ENCODE results near the gene DBN1.

Gene DBN1

DNA sequence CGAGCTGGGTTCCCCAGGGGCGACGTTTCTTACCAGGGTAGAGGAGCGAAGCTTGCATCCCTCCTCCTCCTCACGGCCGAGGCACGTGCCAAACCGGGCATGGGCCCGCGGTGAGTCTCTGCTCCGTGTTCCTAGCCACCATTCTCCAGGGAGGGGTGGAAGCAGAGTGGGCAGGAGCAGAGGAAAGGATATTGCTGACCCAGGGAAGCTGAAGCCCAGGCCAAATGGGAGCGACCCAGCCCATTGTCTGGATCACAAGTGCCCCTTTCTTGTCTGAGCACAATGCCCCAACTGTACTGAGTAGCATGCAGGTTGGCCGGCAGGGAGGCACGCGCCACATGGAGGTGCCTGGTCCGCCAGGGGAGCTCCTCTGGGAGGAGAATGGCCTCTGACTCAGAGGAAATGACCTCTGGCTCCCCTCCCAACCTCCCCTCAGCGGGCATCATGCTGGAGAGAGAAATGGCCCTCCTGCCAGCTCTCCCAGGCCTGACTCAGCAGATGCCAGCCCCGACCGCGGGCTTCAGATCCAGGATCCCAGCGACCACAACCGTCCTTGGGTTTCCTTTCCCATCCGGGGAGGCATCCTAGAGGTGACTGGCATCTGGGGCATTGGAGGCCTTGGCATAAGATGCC lies 25.7 kb downstream of the DBN1 start:
- DNase-seq (ENCODE audit: low spot score), result no peak
- TF ChIP-seq, protein P1, sequence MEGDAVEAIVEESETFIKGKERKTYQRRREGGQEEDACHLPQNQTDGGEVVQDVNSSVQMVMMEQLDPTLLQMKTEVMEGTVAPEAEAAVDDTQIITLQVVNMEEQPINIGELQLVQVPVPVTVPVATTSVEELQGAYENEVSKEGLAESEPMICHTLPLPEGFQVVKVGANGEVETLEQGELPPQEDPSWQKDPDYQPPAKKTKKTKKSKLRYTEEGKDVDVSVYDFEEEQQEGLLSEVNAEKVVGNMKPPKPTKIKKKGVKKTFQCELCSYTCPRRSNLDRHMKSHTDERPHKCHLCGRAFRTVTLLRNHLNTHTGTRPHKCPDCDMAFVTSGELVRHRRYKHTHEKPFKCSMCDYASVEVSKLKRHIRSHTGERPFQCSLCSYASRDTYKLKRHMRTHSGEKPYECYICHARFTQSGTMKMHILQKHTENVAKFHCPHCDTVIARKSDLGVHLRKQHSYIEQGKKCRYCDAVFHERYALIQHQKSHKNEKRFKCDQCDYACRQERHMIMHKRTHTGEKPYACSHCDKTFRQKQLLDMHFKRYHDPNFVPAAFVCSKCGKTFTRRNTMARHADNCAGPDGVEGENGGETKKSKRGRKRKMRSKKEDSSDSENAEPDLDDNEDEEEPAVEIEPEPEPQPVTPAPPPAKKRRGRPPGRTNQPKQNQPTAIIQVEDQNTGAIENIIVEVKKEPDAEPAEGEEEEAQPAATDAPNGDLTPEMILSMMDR (IDR thresholded peaks at IDR 0.05; ENCODE audit: borderline replicate concordance, control extremely low read depth, extremely low read depth, insufficient read depth, missing control alignments), result no peak
- in situ Hi-C loops (cut with MboI; ENCODE audit: low sequenced_read_pairs, unreplicated experiment), result no loop called here

DNA sequence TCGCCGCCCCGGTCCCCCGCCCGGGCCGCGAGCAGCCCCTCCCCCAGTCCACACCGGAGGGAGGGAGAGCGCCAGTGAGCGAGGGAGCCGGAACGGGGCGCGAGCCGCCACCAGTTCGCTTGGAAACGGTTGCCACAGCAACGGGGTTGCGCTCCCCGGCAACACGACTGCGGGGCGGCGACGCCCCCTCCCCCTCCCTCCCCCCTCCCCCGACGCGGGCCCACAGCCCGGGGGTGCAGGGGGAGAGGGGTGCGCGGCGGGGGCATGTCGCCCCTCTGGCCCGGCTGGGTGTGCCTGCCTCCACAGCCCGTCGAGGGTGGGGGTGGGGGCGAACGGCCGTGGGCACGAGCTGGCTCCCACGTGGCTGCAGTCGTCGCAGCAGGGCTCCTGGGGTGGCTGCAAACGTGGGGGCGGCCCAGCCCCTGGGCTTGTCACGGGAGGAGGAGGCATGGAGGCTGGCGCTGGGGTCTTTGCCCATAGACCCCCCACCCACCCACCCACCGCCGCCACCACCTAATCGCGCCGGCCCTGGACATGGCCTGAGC lies 26.3 kb downstream of the DBN1 start:
- TF ChIP-seq, protein P1 (IDR thresholded peaks at IDR 0.05; ENCODE audit: borderline replicate concordance, control extremely low read depth, extremely low read depth, insufficient read depth, missing control alignments), result no peak
- DNase-seq (ENCODE audit: low spot score), result peak; percentile 86
- in situ Hi-C loops (cut with MboI; ENCODE audit: low sequenced_read_pairs, unreplicated experiment), result no loop called here

DNA sequence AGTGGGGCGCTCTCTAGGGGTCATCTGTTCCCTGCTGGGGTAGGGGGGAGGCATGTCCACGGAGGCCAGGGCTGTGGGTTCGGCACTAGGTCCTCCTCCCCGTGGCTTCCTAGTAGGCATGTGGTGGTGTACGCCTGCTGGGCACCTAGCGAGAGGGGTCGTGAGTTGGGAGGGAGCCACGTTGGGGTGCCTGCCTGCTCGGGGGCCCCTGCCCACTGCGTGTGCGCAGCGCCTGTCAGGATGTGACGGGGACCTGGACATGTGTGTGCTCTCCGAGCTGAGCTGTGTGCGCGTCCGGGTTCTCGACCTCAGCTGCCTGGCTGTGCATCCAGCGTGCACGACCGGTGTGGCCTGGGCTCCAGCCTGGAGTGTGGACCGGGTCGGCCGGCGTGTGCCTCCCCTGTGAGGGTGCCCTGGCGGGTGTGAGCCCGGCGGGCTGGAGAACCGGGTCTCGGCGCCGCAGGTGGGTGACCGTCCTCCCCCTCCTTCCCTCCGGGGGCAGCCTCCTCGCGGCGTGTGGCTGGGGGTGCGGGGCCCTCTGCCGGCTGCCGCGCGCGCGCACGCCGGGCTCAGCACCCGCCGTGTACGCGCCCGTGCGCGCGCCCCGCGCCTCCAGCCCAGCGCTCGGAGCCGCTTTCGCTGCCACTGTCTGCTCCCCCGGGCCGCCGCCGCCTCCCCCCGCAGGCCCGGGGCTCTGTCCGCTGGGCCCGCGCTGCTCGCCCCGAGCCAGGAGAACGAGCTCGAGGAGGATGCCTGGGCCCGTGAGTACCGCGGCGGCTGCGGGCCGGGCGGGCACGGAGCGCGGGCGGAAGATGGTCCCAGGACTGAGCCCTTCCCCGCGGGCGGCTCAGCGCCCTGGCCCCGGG lies 27.0 kb downstream of the DBN1 start, which contains the start of gene PRR7:
PRR7 (plus strand) TSS at position 615 of the 866 bp plus-strand sequence. CDS start 8,254 bp downstream, outside the sequence.
- DNase-seq (ENCODE audit: low spot score), result peak; percentile 89
- TF ChIP-seq, protein P1 (IDR thresholded peaks at IDR 0.05; ENCODE audit: borderline replicate concordance, control extremely low read depth, extremely low read depth, insufficient read depth, missing control alignments), result no peak
- in situ Hi-C loops (cut with MboI; ENCODE audit: low sequenced_read_pairs, unreplicated experiment), result no loop called here

DNA sequence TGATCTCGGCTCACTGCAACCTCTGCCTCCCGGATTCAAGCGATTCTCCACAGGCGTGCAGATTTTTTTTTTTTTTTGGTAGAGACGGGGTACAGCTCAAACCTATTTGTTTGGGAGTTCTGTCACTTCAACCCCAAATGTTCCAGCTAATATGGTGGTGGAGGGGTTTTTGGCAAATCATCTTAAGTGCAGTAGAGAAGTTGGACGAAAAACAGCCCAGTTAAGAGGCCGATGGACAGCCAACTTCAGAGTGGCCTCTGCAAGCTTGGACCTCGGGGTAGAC lies 27.6 kb downstream of the DBN1 start:
- in situ Hi-C loops (cut with MboI; ENCODE audit: low sequenced_read_pairs, unreplicated experiment), result no loop called here
- no peak for DNase-seq (ENCODE audit: low spot score)
- TF ChIP-seq, protein P1 (IDR thresholded peaks at IDR 0.05; ENCODE audit: borderline replicate concordance, control extremely low read depth, extremely low read depth, insufficient read depth, missing control alignments), result no peak

DNA sequence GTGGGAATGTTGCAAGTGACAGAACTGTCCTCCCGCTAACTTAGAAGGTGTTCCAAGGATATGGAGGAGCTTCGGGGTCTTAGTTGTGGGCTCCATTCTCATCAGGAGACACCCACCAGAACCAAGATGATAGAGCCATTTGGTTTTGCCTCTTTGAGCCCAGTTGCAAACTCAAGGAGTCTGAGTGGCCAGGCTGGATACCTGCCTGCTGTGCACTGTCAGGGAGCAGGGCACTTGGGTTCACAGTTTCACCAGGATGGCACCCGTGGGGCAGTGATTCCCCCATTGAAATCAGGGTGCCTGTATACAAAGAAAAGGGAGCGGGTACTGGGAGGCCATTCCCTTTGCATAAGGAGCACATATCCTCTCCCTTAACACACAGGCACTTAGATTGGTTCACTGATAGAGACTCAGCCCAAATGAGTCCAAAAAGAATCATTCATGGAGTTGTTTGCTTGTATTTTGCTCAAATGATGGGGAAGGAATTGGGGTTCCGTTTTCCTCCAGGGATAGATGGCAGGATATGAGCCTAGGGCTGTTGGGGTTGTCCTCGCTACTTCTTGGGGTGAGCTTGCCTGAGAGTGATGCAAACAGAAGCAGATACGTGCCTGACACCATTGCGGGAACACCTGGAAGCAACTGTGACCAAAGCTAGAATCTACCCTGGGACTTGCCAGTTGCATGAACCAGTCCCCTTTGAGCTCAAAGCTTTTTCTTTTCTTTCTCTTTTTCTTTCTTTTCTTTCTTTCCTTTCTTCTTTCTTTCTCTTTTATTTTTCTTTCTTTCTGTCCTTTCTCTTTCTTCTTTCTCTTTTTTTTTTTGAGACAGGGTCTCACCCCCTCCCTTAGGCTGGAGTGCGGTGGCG lies 28.1 kb downstream of the DBN1 start:
- no peak for DNase-seq (ENCODE audit: low spot score)
- in situ Hi-C loops (cut with MboI; ENCODE audit: low sequenced_read_pairs, unreplicated experiment), result no loop called here
- TF ChIP-seq, protein P1 (IDR thresholded peaks at IDR 0.05; ENCODE audit: borderline replicate concordance, control extremely low read depth, extremely low read depth, insufficient read depth, missing control alignments), result no peak
